ENCODE measurements around the gene MAN2A1.

- TF ChIP-seq CTCF (IDR thresholded peaks at IDR 0.05): no peak
- TF ChIP-seq POLR2A (IDR thresholded peaks at IDR 0.05): no peak
These were observed 225.2 kb downstream of the MAN2A1 start for GRCh38 chr5:109914906-109915305.
